Mononuclear cell (primary cell): Measurements from ENCODE around the gene ARHGAP21. TPM values are rescaled to one million over a fixed set of nuclear protein-coding genes. Genes with fewer than 3 reads are reported as not detected.
"Not testable (repeated sequence)": the region's sequence is repeated elsewhere in the genome, so short reads cannot be mapped to it uniquely, and the experiment has no call there.

Source experiments
- H3K27me3 ChIP-seq: 2 replicates; pipeline ENCODE4 v1.6.0; 2011; ENCODE audit warnings: low read length, control low read depth; ENCODE audit not compliant: insufficient read depth
- H3K4me1 ChIP-seq: 2 replicates; pipeline ENCODE4 v1.5.1; 2011; ENCODE audit warnings: mild to moderate bottlenecking, low read length, control low read depth; ENCODE audit not compliant: insufficient read depth
- H3K4me3 ChIP-seq: 2 replicates; pipeline ENCODE4 v1.5.1; 2011; ENCODE audit warnings: mild to moderate bottlenecking, low read length, moderate library complexity
- H3K9me3 ChIP-seq: 2 replicates; pipeline ENCODE4 v1.5.1; 2011; ENCODE audit warnings: low read depth, mild to moderate bottlenecking, control low read depth, low read length
- total RNA-seq: library from RNA; depleted of rRNA; stranded (reverse); fragments of >200 nt; gene quantifications from one replicate; pipeline ENCODE4 v1.2.3, GENCODE V29; 2012

ARHGAP21 gene
- total RNA-seq, 1 donor = 58.9 TPM

- Histone ChIP-seq H3K9me3 (no peaks in the 10 kb centered on the region), H3K27me3 (no peaks in the 10 kb centered on the region), H3K4me3 (no peak overlapping the region), H3K4me1 (no peaks in the 10 kb centered on the region)
Observed at GRCh38 chr10:24680647-24681524, 42.8 kb downstream of the ARHGAP21 start.

- no peaks in the 10 kb centered on the region for H3K4me1 ChIP-seq
- H3K27me3 ChIP-seq = no peaks in the 10 kb centered on the region
- no peak overlapping the region for H3K4me3 ChIP-seq
- H3K9me3 ChIP-seq = no peaks in the 10 kb centered on the region
Observed at GRCh38 chr10:24678757-24679156, 44.9 kb downstream of the ARHGAP21 start.

GRCh38 chr10:24674892-24675632, 48.6 kb downstream of the ARHGAP21 start:
- Histone ChIP-seq H3K27me3 (no peaks in the 10 kb centered on the region), H3K4me3 (no peak overlapping the region), H3K9me3 (no peaks in the 10 kb centered on the region), H3K4me1 (no peaks in the 10 kb centered on the region)

GRCh38 chr10:24670964-24671670, 52.6 kb downstream of the ARHGAP21 start:
- no peaks in the 10 kb centered on the region for H3K4me1 ChIP-seq
- no peaks in the 10 kb centered on the region for H3K9me3 ChIP-seq
- H3K4me3 ChIP-seq = no peak overlapping the region
- no peaks in the 10 kb centered on the region for H3K27me3 ChIP-seq

GRCh38 chr10:24669285-24669852, 54.3 kb downstream of the ARHGAP21 start:
- H3K27me3 ChIP-seq = no peaks in the 10 kb centered on the region
- H3K4me3 ChIP-seq = no peak overlapping the region

GRCh38 chr10:24668247-24668646, 55.4 kb downstream of the ARHGAP21 start:
- Histone ChIP-seq H3K27me3 (no peaks in the 10 kb centered on the region), H3K9me3 (no peaks in the 10 kb centered on the region), H3K4me3 (no peak overlapping the region), H3K4me1 (no peaks in the 10 kb centered on the region)

More at GRCh38 chr10:24669285-24669852, 54.3 kb downstream of the ARHGAP21 start:
- H3K4me1 ChIP-seq = no peaks in the 10 kb centered on the region
- no peaks in the 10 kb centered on the region for H3K9me3 ChIP-seq

- Histone ChIP-seq H3K9me3 (no peaks in the 10 kb centered on the region), H3K27me3 (no peaks in the 10 kb centered on the region), H3K4me1 (no peaks in the 10 kb centered on the region), H3K4me3 (no peak overlapping the region)
Observed at GRCh38 chr10:24664991-24665390, 58.7 kb downstream of the ARHGAP21 start.

- Histone ChIP-seq H3K27me3 (no peaks in the 10 kb centered on the region), H3K4me1 (no peaks in the 10 kb centered on the region), H3K4me3 (no peak overlapping the region), H3K9me3 (no peaks in the 10 kb centered on the region)
Observed at GRCh38 chr10:24661376-24661775, 62.3 kb downstream of the ARHGAP21 start.

GRCh38 chr10:24658319-24658718, 65.4 kb downstream of the ARHGAP21 start:
- H3K27me3 ChIP-seq, H3K4me3 ChIP-seq, H3K4me1 ChIP-seq, H3K9me3 ChIP-seq: not testable (repeated sequence)

- H3K27me3 ChIP-seq, H3K4me1 ChIP-seq, H3K4me3 ChIP-seq, H3K9me3 ChIP-seq: not testable (repeated sequence)
Observed at GRCh38 chr10:24656326-24656725, 67.4 kb downstream of the ARHGAP21 start.

GRCh38 chr10:24652381-24652957, 71.2 kb downstream of the ARHGAP21 start:
- Histone ChIP-seq H3K9me3 (no peaks in the 10 kb centered on the region), H3K27me3 (no peaks in the 10 kb centered on the region), H3K4me3 (no peak overlapping the region), H3K4me1 (no peaks in the 10 kb centered on the region)

- no peak overlapping the region for H3K4me3 ChIP-seq
- no peaks in the 10 kb centered on the region for H3K4me1 ChIP-seq
- H3K9me3 ChIP-seq = no peaks in the 10 kb centered on the region
Observed at GRCh38 chr10:24651923-24652322, 71.8 kb downstream of the ARHGAP21 start.

GRCh38 chr10:24650669-24651391, 72.9 kb downstream of the ARHGAP21 start:
- Histone ChIP-seq H3K4me3 (no peak overlapping the region), H3K4me1 (no peaks in the 10 kb centered on the region), H3K9me3 (no peaks in the 10 kb centered on the region), H3K27me3 (no peaks in the 10 kb centered on the region)

More at GRCh38 chr10:24651923-24652322, 71.8 kb downstream of the ARHGAP21 start:
- H3K27me3 ChIP-seq = no peaks in the 10 kb centered on the region

- Histone ChIP-seq H3K4me3 (no peak overlapping the region), H3K9me3 (no peaks in the 10 kb centered on the region), H3K4me1 (no peaks in the 10 kb centered on the region), H3K27me3 (no peaks in the 10 kb centered on the region)
Observed at GRCh38 chr10:24645784-24646183, 77.9 kb downstream of the ARHGAP21 start.
